ENCODE results near the gene GSTA2. TPM values are rescaled to one million over a fixed set of nuclear protein-coding genes. Genes with fewer than 3 reads are reported as not detected.

GSTA2 gene
- total RNA-seq, 1 experiment from 2014 or later, result not detected

- ChIA-PET POLR2A (no interaction called here), CTCF (no interaction called here)
- Histone ChIP-seq H3K27me3 (ENCODE audit: control insufficient read depth, insufficient read depth, low read length) (no peaks in the 10 kb centered on the region), H3K36me3 (ENCODE audit: control insufficient read depth, insufficient read depth, low read length) (no peaks in the 10 kb centered on the region), H3K27ac (ENCODE audit: low read length) (no peak overlapping the region), H3K4me3 (ENCODE audit: low read depth in 2 of 2, low read length in 2 of 2) (no peak overlapping the region), H3K9me3 (ENCODE audit: control insufficient read depth, insufficient read depth, low read depth, low read length) (no peaks in the 10 kb centered on the region), H3K4me1 (ENCODE audit: control insufficient read depth, insufficient read depth, low read length) (no peaks in the 10 kb centered on the region)
- no peak for ATAC-seq
- TF ChIP-seq SIN3A (IDR thresholded peaks at IDR 0.05; ENCODE audit: borderline replicate concordance, insufficient read depth, low read depth, low read length), result no peak
- in situ Hi-C loops (cut with HindIII; ENCODE audit: low pct_unique_long_range_greater_than_20kb, low sequenced_read_pairs) (no loop called here), intact Hi-C loops (cut with micrococcal nuclease; ENCODE audit: unreplicated experiment) (no loop called here)
- BruUV-seq (replicated peaks), result no TSS peak
- DNase-seq (ENCODE audit: low read depth, low spot score), result no peak
Observed at GRCh38 chr6:52731719-52732118, 31.6 kb downstream of the GSTA2 start.

- Histone ChIP-seq H3K36me3 (ENCODE audit: control insufficient read depth, insufficient read depth, low read length) (no peaks in the 10 kb centered on the region), H3K27ac (ENCODE audit: low read length) (no peak overlapping the region), H3K27me3 (ENCODE audit: control insufficient read depth, insufficient read depth, low read length) (no peaks in the 10 kb centered on the region), H3K9me3 (ENCODE audit: control insufficient read depth, insufficient read depth, low read depth, low read length) (no peaks in the 10 kb centered on the region), H3K4me3 (ENCODE audit: low read depth in 2 of 2, low read length in 2 of 2) (no peak overlapping the region), H3K4me1 (ENCODE audit: control insufficient read depth, insufficient read depth, low read length) (no peaks in the 10 kb centered on the region)
- DNase-seq (ENCODE audit: low read depth, low spot score) (no peak), ATAC-seq (no peak)
- TF ChIP-seq REST (IDR thresholded peaks at IDR 0.05; ENCODE audit: insufficient read depth in 1 of 2, low read depth in 2 of 2, low read length in 1 of 2) (no peak), CTCF (IDR thresholded peaks at IDR 0.05) (no peak), SIN3A (IDR thresholded peaks at IDR 0.05; ENCODE audit: borderline replicate concordance, insufficient read depth, low read depth, low read length) (no peak), TCF7L2 (IDR thresholded peaks at IDR 0.05; ENCODE audit: low read depth, low read length) (no peak), POLR2AphosphoS5 (IDR thresholded peaks at IDR 0.05; ENCODE audit: low read depth, low read length) (no peak)
- ChIA-PET CTCF (no interaction called here), POLR2A (no interaction called here)
- intact Hi-C loops (cut with micrococcal nuclease; ENCODE audit: unreplicated experiment) (no loop called here), in situ Hi-C loops (cut with HindIII; ENCODE audit: low pct_unique_long_range_greater_than_20kb, low sequenced_read_pairs) (no loop called here)
- BruUV-seq (replicated peaks), result no TSS peak
Observed at GRCh38 chr6:52729576-52729975, 33.7 kb downstream of the GSTA2 start.

- Histone ChIP-seq H3K36me3 (ENCODE audit: control insufficient read depth, insufficient read depth, low read length) (no peaks in the 10 kb centered on the region), H3K4me1 (ENCODE audit: control insufficient read depth, insufficient read depth, low read length) (no peaks in the 10 kb centered on the region), H3K4me3 (ENCODE audit: low read depth in 2 of 2, low read length in 2 of 2) (no peak overlapping the region), H3K27me3 (ENCODE audit: control insufficient read depth, insufficient read depth, low read length) (no peaks in the 10 kb centered on the region), H3K27ac (ENCODE audit: low read length) (no peak overlapping the region), H3K9me3 (ENCODE audit: control insufficient read depth, insufficient read depth, low read depth, low read length) (no peaks in the 10 kb centered on the region)
- in situ Hi-C loops (cut with HindIII; ENCODE audit: low pct_unique_long_range_greater_than_20kb, low sequenced_read_pairs), result no loop called here
- ChIA-PET CTCF (no interaction called here), POLR2A (no interaction called here)
- BruUV-seq (replicated peaks), result no TSS peak
- DNase-seq (ENCODE audit: low read depth, low spot score) (no peak), ATAC-seq (no peak)
- intact Hi-C loops (cut with micrococcal nuclease; ENCODE audit: unreplicated experiment), result no loop called here
- TF ChIP-seq REST (IDR thresholded peaks at IDR 0.05; ENCODE audit: insufficient read depth in 1 of 2, low read depth in 2 of 2, low read length in 1 of 2) (no peak), TCF7L2 (IDR thresholded peaks at IDR 0.05; ENCODE audit: low read depth, low read length) (no peak), POLR2AphosphoS5 (IDR thresholded peaks at IDR 0.05; ENCODE audit: low read depth, low read length) (no peak), CTCF (IDR thresholded peaks at IDR 0.05) (no peak), SIN3A (IDR thresholded peaks at IDR 0.05; ENCODE audit: borderline replicate concordance, insufficient read depth, low read depth, low read length) (no peak)
Observed at GRCh38 chr6:52728394-52728793, 34.9 kb downstream of the GSTA2 start.
